H9 (cell line): ENCODE measurements around the gene ILK. TPM values are rescaled to one million over a fixed set of nuclear protein-coding genes. Genes with fewer than 3 reads are reported as not detected.

Experiments
- DNase-seq: peaks from one replicate; pipeline ENCODE4 v3.0.0-alpha.2; 2017
- H2AFZ ChIP-seq: one replicate; pipeline ENCODE4 v1.6.1; 2013; ENCODE audit warnings: mild to moderate bottlenecking, low read length, control low read depth, moderate library complexity
- H2AK5ac ChIP-seq: 2 replicates; pipeline ENCODE4 v1.6.1; 2013; ENCODE audit warnings: low read length, control low read depth, mixed read lengths; ENCODE audit not compliant: insufficient read length
- H2BK120ac ChIP-seq: one replicate; pipeline ENCODE4 v1.6.1; 2013; ENCODE audit warnings: low read depth, mild to moderate bottlenecking, low read length, control low read depth, inconsistent platforms; ENCODE audit not compliant: poor library complexity, severe bottlenecking
- H2BK12ac ChIP-seq: 2 replicates; pipeline ENCODE4 v1.6.1; 2013; ENCODE audit warnings: low read length, control low read depth, mixed read lengths, low read depth; ENCODE audit not compliant: insufficient read length
- H2BK15ac ChIP-seq: 2 replicates; pipeline ENCODE4 v1.6.1; 2013; ENCODE audit warnings: low read depth, low read length, control low read depth
- H2BK20ac ChIP-seq: one replicate; pipeline ENCODE4 v1.6.1; 2013; ENCODE audit warnings: low read depth, mild to moderate bottlenecking, low read length, control low read depth, inconsistent platforms; ENCODE audit not compliant: poor library complexity, severe bottlenecking
- H2BK5ac ChIP-seq: 2 replicates; pipeline ENCODE4 v1.6.1; 2013; ENCODE audit warnings: low read length, control low read depth, mixed read lengths; ENCODE audit not compliant: insufficient read length
- H3K14ac ChIP-seq: 2 replicates; pipeline ENCODE4 v1.6.1; 2013; ENCODE audit warnings: low read length, control low read depth; ENCODE audit not compliant: insufficient read depth
- H3K18ac ChIP-seq: 2 replicates; pipeline ENCODE4 v1.6.1; 2013; ENCODE audit warnings: low read depth, mild to moderate bottlenecking, mixed read lengths, low read length, control low read depth; ENCODE audit not compliant: insufficient read length
- H3K23ac ChIP-seq: 2 replicates; pipeline ENCODE4 v1.6.1; 2013; ENCODE audit warnings: low read length, control low read depth, mixed read lengths, low read depth; ENCODE audit not compliant: insufficient read length
- H3K23me2 ChIP-seq: 2 replicates; pipeline ENCODE4 v1.6.1; 2013; ENCODE audit warnings: low read depth, mild to moderate bottlenecking, mixed read lengths, low read length, control low read depth; ENCODE audit not compliant: insufficient read length, poor library complexity, severe bottlenecking
- H3K27ac ChIP-seq: 2 replicates; pipeline ENCODE4 v1.5.1; 2013; ENCODE audit warnings: low read length, control low read depth, mixed read lengths, low read depth; ENCODE audit not compliant: insufficient read length
- H3K27me3 ChIP-seq: 2 replicates; pipeline ENCODE4 v1.6.1; 2013; ENCODE audit warnings: low read length, control low read depth, inconsistent platforms; ENCODE audit not compliant: insufficient read depth
- H3K4ac ChIP-seq: 2 replicates; pipeline ENCODE4 v1.6.1; 2013; ENCODE audit warnings: low read depth, mild to moderate bottlenecking, control low read depth, inconsistent platforms, low read length, moderate library complexity
- H3K4me1 ChIP-seq: 2 replicates; pipeline ENCODE4 v1.6.1; 2013; ENCODE audit warnings: low read length, control low read depth, inconsistent platforms; ENCODE audit not compliant: insufficient read depth
- H3K4me2 ChIP-seq: 2 replicates; pipeline ENCODE4 v1.6.1; 2013; ENCODE audit warnings: low read length, control low read depth, mixed read lengths; ENCODE audit not compliant: insufficient read length, insufficient read depth
- H3K56ac ChIP-seq: 2 replicates; pipeline ENCODE4 v1.6.1; 2013; ENCODE audit warnings: low read depth, mild to moderate bottlenecking, mixed read lengths, low read length, control low read depth; ENCODE audit not compliant: insufficient read length
- H3K79me1 ChIP-seq: 2 replicates; pipeline ENCODE4 v1.6.1; 2013; ENCODE audit warnings: low read depth, mild to moderate bottlenecking, moderate library complexity, low read length, control low read depth, inconsistent platforms; ENCODE audit not compliant: insufficient read depth, poor library complexity, severe bottlenecking
- H3K79me2 ChIP-seq: 2 replicates; pipeline ENCODE4 v1.6.1; 2013; ENCODE audit warnings: low read length, control low read depth, inconsistent platforms; ENCODE audit not compliant: insufficient read depth
- H3K9ac ChIP-seq: 2 replicates; pipeline ENCODE4 v1.6.1; 2013; ENCODE audit warnings: low read length, control low read depth, mixed read lengths; ENCODE audit not compliant: insufficient read length; ENCODE audit errors: extremely low read depth
- H3K9me3 ChIP-seq: one replicate; pipeline ENCODE4 v1.6.1; 2013; ENCODE audit warnings: low read depth, low read length, inconsistent platforms; ENCODE audit not compliant: control insufficient read depth
- H3T11ph ChIP-seq: one replicate; pipeline ENCODE4 v1.6.1; 2013; ENCODE audit warnings: mild to moderate bottlenecking, low read length, control low read depth, inconsistent platforms
- H4K20me1 ChIP-seq: one replicate; pipeline ENCODE4 v1.6.1; 2013; ENCODE audit not compliant: control insufficient read depth, insufficient read length, insufficient read depth
- H4K5ac ChIP-seq: 2 replicates; pipeline ENCODE4 v1.6.1; 2013; ENCODE audit warnings: low read depth, mild to moderate bottlenecking, mixed read lengths, low read length, control low read depth; ENCODE audit not compliant: insufficient read length
- H4K8ac ChIP-seq: replicated peaks from 2 replicates; pipeline ENCODE4 v1.6.1; 2013; ENCODE audit warnings: low read length, control low read depth, mixed read lengths, low read depth; ENCODE audit not compliant: insufficient read length
- H4K91ac ChIP-seq: 2 replicates; pipeline ENCODE4 v1.6.1; 2013; ENCODE audit warnings: low read depth, mild to moderate bottlenecking, moderate library complexity, mixed read lengths, low read length, control low read depth; ENCODE audit not compliant: insufficient read length
- H3K27ac Mint-ChIP-seq, 3 experiments: 2 replicates in 2 of 3; 3 replicates in 1 of 3; pipeline ENCODE4 v1.8.0; 2020 to 2021; ENCODE audit warnings: mixed read lengths in 3 of 3, mild to moderate bottlenecking in 1 of 3, moderate library complexity in 1 of 3
- H3K27me3 Mint-ChIP-seq: 2 replicates; pipeline ENCODE4 v1.8.0; 2021; ENCODE audit warnings: low read depth, mild to moderate bottlenecking, moderate library complexity, mixed read lengths
- H3K36me3 Mint-ChIP-seq, 3 experiments: 2 replicates in 2 of 3; 3 replicates in 1 of 3; pipeline ENCODE4 v1.8.0; 2020 to 2021; ENCODE audit warnings: low read depth in 3 of 3, mixed read lengths in 3 of 3; ENCODE audit not compliant: insufficient read depth in 1 of 3
- H3K4me1 Mint-ChIP-seq, 2 experiments: 2 replicates each; pipeline ENCODE4 v1.8.0; 2020; ENCODE audit warnings: mixed read lengths in 2 of 2
- H3K4me3 Mint-ChIP-seq, 2 experiments: 2 replicates in 1 of 2; 3 replicates in 1 of 2; pipeline ENCODE4 v1.8.0; 2020 to 2021; ENCODE audit warnings: mild to moderate bottlenecking in 2 of 2, mixed read lengths in 2 of 2, moderate library complexity in 1 of 2
- H3K9me3 Mint-ChIP-seq, 2 experiments: 2 replicates in 1 of 2; 3 replicates in 1 of 2; pipeline ENCODE4 v1.8.0; 2020; ENCODE audit warnings: mild to moderate bottlenecking in 2 of 2, mixed read lengths in 2 of 2, moderate library complexity in 1 of 2
- CTCF ChIP-seq: fragments of 200-600 bp; sonication (generic); conservative IDR thresholded peaks from 3 replicates; pipeline ENCODE4 v1.8.0; 2021; ENCODE audit warnings: antibody characterized with exemption, mild to moderate bottlenecking
- WGBS: extraction: QIAGEN DNeasy Blood & Tissue Kit; methylation state at CpG from one replicate; pipeline ENCODE4 v1.1.7; 2013; ENCODE audit warnings: missing lambda C conversion rate, low lambda C conversion rate, mixed read lengths; ENCODE audit not compliant: insufficient read length; ENCODE audit errors: extremely low coverage; 5-methylcytosine and 5-hydroxymethylcytosine counted together
- total RNA-seq: library from RNA; stranded (reverse); gene quantifications from 2 replicates; pipeline ENCODE4 v1.2.1, GENCODE V29; 2021

Gene ILK
- total RNA-seq, 1 experiment from 2014 or later, result 100 TPM

GRCh38 chr11:6620636-6621035, 17.1 kb downstream of the ILK start:
- Mint-ChIP-seq H3K9me3 (no peaks in the 10 kb centered on the region), H3K4me1 (no peaks in the 10 kb centered on the region; a peak in 2 of 4 replicates), H3K4me3 (no peak overlapping the region), H3K27me3 (no peaks in the 10 kb centered on the region), H3K36me3 (peaks cover 3 to 13% (median 10%) of the 10 kb centered on the region in 3 experiments), H3K27ac (no peak overlapping the region)
- Histone ChIP-seq H3K14ac (no peak overlapping the region), H2BK15ac (no peak overlapping the region), H3K79me1 (no peaks in the 10 kb centered on the region), H3K27me3 (no peaks in the 10 kb centered on the region), H3K9ac (no peak overlapping the region), H3K4ac (no peak overlapping the region), H3K27ac (no peak overlapping the region), H4K8ac (no peak overlapping the region), H3K18ac (no peak overlapping the region), H4K20me1 (no peaks in the 10 kb centered on the region), H2BK12ac (no peak overlapping the region), H3K9me3 (no peaks in the 10 kb centered on the region), H3K79me2 (no peaks in the 10 kb centered on the region), H3K4me2 (no peak overlapping the region), H2AK5ac (no peak overlapping the region), H2AFZ (no peak overlapping the region), H2BK120ac (no peak overlapping the region), H4K91ac (no peak overlapping the region), H3K56ac (no peak overlapping the region), H3K4me1 (no peaks in the 10 kb centered on the region), H4K5ac (no peak overlapping the region), H2BK5ac (no peak overlapping the region), H3K23ac (no peak overlapping the region), H3K23me2 (peaks cover 8% of the 10 kb centered on the region), H3T11ph (no peak overlapping the region), H2BK20ac (no peak overlapping the region)
- TF ChIP-seq CTCF, result no peak
- WGBS, result no CpG with 5 or more reads among the region's 1 CpG
- no peak for DNase-seq
